CD4-positive, alpha-beta T cell (primary cell): ENCODE data around the gene SEC31B. TPM values are rescaled to one million over a fixed set of nuclear protein-coding genes. Genes with fewer than 3 reads are reported as not detected.

Source experiments
- ATAC-seq: fragments of 200-7000 bp; cut with Tn5 transposase; one replicate; pipeline ENCODE4 v1.10.0; 2022; ENCODE audit warnings: mild to moderate bottlenecking; ENCODE audit not compliant: poor library complexity
- CTCF ChIA-PET: fragments of 350-600 bp; sonication (Branson Sonifier 250); formaldehyde crosslinking; loops from one replicate; lab custom pipeline; 2021; ENCODE audit warnings: antibody characterized with exemption, inconsistent platforms; lab: Charles Lee
- POLR2A ChIA-PET: fragments of 350-600 bp; sonication (Branson Sonifier 250); formaldehyde crosslinking; loops from one replicate; lab custom pipeline; 2021; ENCODE audit warnings: antibody characterized with exemption, inconsistent platforms; lab: Charles Lee
- DNase-seq, 14 experiments: peaks; one replicate each; pipeline ENCODE4 v3.0.0-alpha.2; 2013 to 2020; ENCODE audit warnings: mixed read lengths in 2 of 14
- H3K27ac ChIP-seq, 2 donors: one replicate each; pipeline versions ENCODE4 v1.5.1 to v1.7.0; 2013; ENCODE audit warnings: low read length in 2 of 2, low read depth in 1 of 2, mild to moderate bottlenecking in 1 of 2
- H3K27me3 ChIP-seq, 2 experiments: 1 replicate in 1 of 2; 2 replicates in 1 of 2; pipeline versions ENCODE4 v1.6.1 to v1.7.0; 2013; ENCODE audit warnings: low read length in 2 of 2, control low read depth in 1 of 2, mild to moderate bottlenecking in 1 of 2, moderate library complexity in 1 of 2; ENCODE audit not compliant: insufficient read depth in 2 of 2, control insufficient read depth in 1 of 2
- H3K36me3 ChIP-seq: one replicate; pipeline ENCODE4 v1.6.1; 2013; ENCODE audit warnings: low read length, control low read depth; ENCODE audit not compliant: insufficient read depth
- H3K4me1 ChIP-seq: one replicate; pipeline ENCODE4 v1.6.1; 2013; ENCODE audit warnings: low read length, control low read depth; ENCODE audit not compliant: insufficient read depth
- H3K4me3 ChIP-seq: one replicate; pipeline ENCODE4 v1.5.1; 2013; ENCODE audit warnings: mild to moderate bottlenecking, low read length, moderate library complexity
- H3K9me3 ChIP-seq, 2 experiments: 1 replicate in 1 of 2; 2 replicates in 1 of 2; pipeline versions ENCODE4 v1.6.1 to v1.7.0; 2013; ENCODE audit warnings: low read length in 2 of 2, mild to moderate bottlenecking in 2 of 2, control low read depth in 1 of 2, moderate library complexity in 1 of 2; ENCODE audit not compliant: control insufficient read depth in 1 of 2, insufficient read depth in 1 of 2
- H3K27ac Mint-ChIP-seq: one replicate; pipeline ENCODE4 v1.8.0; 2020; ENCODE audit warnings: mixed read lengths
- H3K27me3 Mint-ChIP-seq: one replicate; pipeline ENCODE4 v1.8.0; 2021; ENCODE audit warnings: mixed read lengths
- H3K36me3 Mint-ChIP-seq: one replicate; pipeline ENCODE4 v1.8.0; 2021; ENCODE audit warnings: low read depth, mixed read lengths
- H3K4me1 Mint-ChIP-seq: one replicate; pipeline ENCODE4 v1.8.0; 2021; ENCODE audit warnings: low read depth, mixed read lengths
- H3K4me3 Mint-ChIP-seq: one replicate; pipeline ENCODE4 v1.8.0; 2020; ENCODE audit warnings: mild to moderate bottlenecking, mixed read lengths
- H3K9me3 Mint-ChIP-seq: one replicate; pipeline ENCODE4 v1.8.0; 2020; ENCODE audit warnings: mixed read lengths
- CTCF ChIP-seq: fragments of 200-600 bp; IDR thresholded peaks from one replicate; pipeline ENCODE4 v1.8.0; 2022; ENCODE audit warnings: antibody characterized with exemption, mild to moderate bottlenecking
- intact Hi-C, 2 experiments: fragments of 100-400 bp; cut with DNase I in 1 of 2; cut with micrococcal nuclease in 1 of 2; formaldehyde crosslinking; loops; one replicate each; pipeline versions ENCODE4 v1.15.1 to v1.9.0; 2023 to 2025; cut with DNase I, micrococcal nuclease
- total RNA-seq, 174 experiments: library from RNA in 2 of 174; stranded (reverse) in 2 of 174; gene quantifications; one replicate each; pipeline ENCODE4 v1.2.3 and lab custom pipeline; 2021 to 2026

The SEC31B gene
- total RNA-seq, 2 experiments from 2014 or later: 49.2 to 52.1 TPM

GRCh38 chr10:100505164-100505563 is 14.5 kb downstream of the SEC31B start:
- H3K4me3 ChIP-seq: no peak overlapping the region
- Mint-ChIP-seq H3K4me1 (peaks cover 24% of the 10 kb centered on the region), H3K27me3 (no peaks in the 10 kb centered on the region), H3K4me3 (no peak overlapping the region), H3K9me3 (no peaks in the 10 kb centered on the region), H3K36me3 (peaks cover 66% of the 10 kb centered on the region), H3K27ac (no peak overlapping the region)
- no peaks in the 10 kb centered on the region for H3K27me3 ChIP-seq
- intact Hi-C loops: loop anchor here in 1 of 2 experiments (10.0 kb wide), 1 partner anchor 660 kb away; no protein-coding TSS in a partner anchor
- POLR2A ChIA-PET: no interaction called here
- peaks cover 28% of the 10 kb centered on the region for H3K4me1 ChIP-seq
- DNase-seq (no peak), ATAC-seq (no peak)
- no peak overlapping the region for H3K27ac ChIP-seq
- no peaks in the 10 kb centered on the region for H3K9me3 ChIP-seq
- no peak for TF ChIP-seq CTCF
- CTCF ChIA-PET: no interaction called here
- peaks cover 60% of the 10 kb centered on the region for H3K36me3 ChIP-seq

- CTCF ChIA-PET: interaction anchor here (1.3 kb wide), 1 partner anchor 22 kb away, joined by 3 read pairs; no protein-coding TSS in a partner anchor
- H3K4me3 ChIP-seq: no peak overlapping the region
- H3K36me3 Mint-ChIP-seq: peaks cover 77% of the 10 kb centered on the region
- peaks cover 19% of the 10 kb centered on the region for H3K4me1 ChIP-seq
- H3K9me3 Mint-ChIP-seq: no peaks in the 10 kb centered on the region
- H3K36me3 ChIP-seq: peaks cover 70% of the 10 kb centered on the region
- H3K27ac Mint-ChIP-seq: no peak overlapping the region
- intact Hi-C loops: loop anchor here in 1 of 2 experiments (10.0 kb wide), 1 partner anchor 659 kb away; no protein-coding TSS in a partner anchor
- no peak overlapping the region for H3K4me3 Mint-ChIP-seq
- H3K4me1 Mint-ChIP-seq: peaks cover 13% of the 10 kb centered on the region
- DNase-seq: no peak
- H3K27me3 ChIP-seq: no peaks in the 10 kb centered on the region
- H3K9me3 ChIP-seq: no peaks in the 10 kb centered on the region
- H3K27me3 Mint-ChIP-seq: no peaks in the 10 kb centered on the region
- no peak for ATAC-seq
- no peak for TF ChIP-seq CTCF
- POLR2A ChIA-PET: no interaction called here
- H3K27ac ChIP-seq: no peak overlapping the region
Measured at GRCh38 chr10:100504096-100504495, 15.6 kb downstream of the SEC31B start.

GRCh38 chr10:100502926-100503494 is 16.7 kb downstream of the SEC31B start:
- Histone ChIP-seq H3K27me3 (no peaks in the 10 kb centered on the region), H3K4me3 (no peak overlapping the region), H3K36me3 (peaks cover 75% of the 10 kb centered on the region), H3K9me3 (no peaks in the 10 kb centered on the region), H3K4me1 (peaks cover 8% of the 10 kb centered on the region), H3K27ac (no peak overlapping the region)
- intact Hi-C loops: loop anchor here in 1 of 2 experiments (10.0 kb wide), 1 partner anchor 658 kb away; no protein-coding TSS in a partner anchor
- Mint-ChIP-seq H3K27me3 (no peaks in the 10 kb centered on the region), H3K27ac (no peak overlapping the region), H3K36me3 (peaks cover 82% of the 10 kb centered on the region), H3K4me1 (peaks cover 2% of the 10 kb centered on the region), H3K9me3 (no peaks in the 10 kb centered on the region), H3K4me3 (no peak overlapping the region)
- TF ChIP-seq CTCF: no peak
- DNase-seq (no peak), ATAC-seq (no peak)
- CTCF ChIA-PET: interaction anchor here (1.3 kb wide), 1 partner anchor 21 kb away, joined by 3 read pairs; no protein-coding TSS in a partner anchor
- POLR2A ChIA-PET: no interaction called here
